ENCODE results near the gene NDST1. TPM values are rescaled to one million over a fixed set of nuclear protein-coding genes. Genes with fewer than 3 reads are reported as not detected.

The NDST1 gene
- total RNA-seq, 1 donor from 2014 or later: 57.9 TPM

- peak; percentile 61 for DNase-seq
- intact Hi-C loops (cut with micrococcal nuclease): no loop called here
Measured at GRCh38 chr5:150487199-150488061, 20.5 kb upstream of the NDST1 start.

GRCh38 chr5:150488519-150489359 is 19.2 kb upstream of the NDST1 start:
- intact Hi-C loops (cut with micrococcal nuclease): no loop called here
- DNase-seq: peak; percentile 86
- ATAC-seq: peak; percentile 74

More at GRCh38 chr5:150487199-150488061, 20.5 kb upstream of the NDST1 start:
- ATAC-seq: peak; percentile 48

DNA sequence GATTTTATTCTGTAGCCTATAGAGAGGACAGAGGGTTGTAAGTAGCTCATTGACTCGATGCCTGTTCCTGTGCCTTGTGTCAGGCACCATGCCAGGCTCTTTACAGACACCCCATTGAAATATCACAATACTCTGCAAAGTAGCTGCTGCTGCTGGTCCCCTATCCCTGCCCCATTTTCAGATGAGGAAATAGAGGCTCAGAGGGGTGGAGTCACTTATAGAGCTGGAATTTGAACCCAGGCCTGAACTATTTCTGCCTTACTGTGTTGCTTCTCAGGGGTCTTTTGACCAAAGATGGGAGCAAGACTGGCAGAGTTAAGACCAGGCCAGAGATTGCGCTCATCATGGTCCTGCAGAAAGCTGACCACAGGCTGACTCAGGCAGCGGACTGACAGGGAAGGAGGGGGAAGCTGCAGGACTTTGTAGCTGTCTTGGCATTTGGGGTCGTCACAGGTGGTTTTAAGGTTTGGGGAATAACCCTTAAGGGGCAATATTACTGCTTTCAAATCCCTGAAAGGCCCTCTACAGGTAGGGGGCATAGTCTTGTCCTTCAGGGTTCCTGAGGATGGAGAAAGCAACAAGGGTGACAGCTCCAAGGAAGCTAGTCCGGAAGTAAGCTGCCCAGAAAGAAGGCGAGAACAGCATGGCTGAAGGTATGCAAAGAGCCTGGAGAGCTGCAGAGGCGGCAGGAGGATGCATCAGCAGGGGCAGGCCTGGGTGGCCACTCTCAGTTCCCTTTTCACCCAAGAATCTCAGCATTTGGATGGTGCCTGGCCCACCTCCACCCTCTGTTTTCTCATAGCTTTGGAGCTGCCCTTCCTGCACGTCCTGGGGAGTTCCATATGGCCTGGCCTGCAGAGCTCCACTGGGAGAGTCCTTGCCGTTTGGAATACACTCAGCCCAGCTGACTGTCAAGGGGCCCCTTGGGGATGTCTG is 18.3 kb upstream of the NDST1 start:
- DNase-seq (no peak), ATAC-seq (peak; percentile 6)
- intact Hi-C loops (cut with micrococcal nuclease): no loop called here

DNA sequence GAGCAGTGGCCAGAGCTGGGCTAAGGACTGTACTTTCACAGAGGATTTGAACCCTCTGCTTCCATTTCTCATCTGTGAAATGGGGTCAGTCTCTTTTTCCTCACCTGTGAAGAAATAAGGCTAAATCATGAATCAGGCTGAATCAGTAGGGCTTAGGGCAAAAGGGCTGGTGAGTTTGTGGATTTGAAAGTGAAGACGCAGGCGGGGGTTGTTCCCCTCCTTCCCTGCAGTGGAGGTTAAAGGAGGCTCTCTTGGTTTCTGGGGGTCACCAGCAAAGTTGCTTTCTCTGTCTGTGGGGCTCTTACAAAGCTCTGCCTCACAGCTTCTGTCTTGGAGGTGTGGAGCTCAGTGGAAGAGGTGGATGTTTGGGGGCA is 17.6 kb upstream of the NDST1 start:
- intact Hi-C loops (cut with micrococcal nuclease): no loop called here
- ATAC-seq (no peak), DNase-seq (no peak)

- no peak for ATAC-seq
- intact Hi-C loops (cut with micrococcal nuclease): no loop called here
- DNase-seq: no peak
Measured at GRCh38 chr5:150490754-150491153, 17.2 kb upstream of the NDST1 start.

DNA sequence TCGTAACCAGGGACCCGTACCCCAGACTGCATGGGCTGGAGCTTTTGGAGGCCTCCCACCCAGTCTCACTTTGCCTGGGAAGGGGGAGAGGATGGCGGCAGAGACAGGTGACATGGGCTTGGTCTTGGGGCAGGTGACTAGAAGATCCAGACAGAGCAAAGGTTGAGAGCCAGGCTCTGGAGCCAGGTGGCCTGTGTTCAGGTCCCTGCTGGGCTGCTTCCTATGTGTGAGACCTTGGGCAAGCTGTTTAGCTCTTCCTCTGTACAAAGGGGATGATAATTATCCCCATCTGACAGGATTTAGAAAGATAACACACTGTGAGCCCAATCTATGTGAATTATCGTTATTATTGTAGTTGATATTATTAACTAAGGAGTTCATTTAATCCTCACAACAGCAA is 16.1 kb upstream of the NDST1 start:
- no peak for ATAC-seq
- no peak for DNase-seq
- intact Hi-C loops (cut with micrococcal nuclease): no loop called here

- ATAC-seq: no peak
- no peak for DNase-seq
- intact Hi-C loops (cut with micrococcal nuclease): no loop called here
Measured at GRCh38 chr5:150492621-150493020, 15.3 kb upstream of the NDST1 start.

DNA sequence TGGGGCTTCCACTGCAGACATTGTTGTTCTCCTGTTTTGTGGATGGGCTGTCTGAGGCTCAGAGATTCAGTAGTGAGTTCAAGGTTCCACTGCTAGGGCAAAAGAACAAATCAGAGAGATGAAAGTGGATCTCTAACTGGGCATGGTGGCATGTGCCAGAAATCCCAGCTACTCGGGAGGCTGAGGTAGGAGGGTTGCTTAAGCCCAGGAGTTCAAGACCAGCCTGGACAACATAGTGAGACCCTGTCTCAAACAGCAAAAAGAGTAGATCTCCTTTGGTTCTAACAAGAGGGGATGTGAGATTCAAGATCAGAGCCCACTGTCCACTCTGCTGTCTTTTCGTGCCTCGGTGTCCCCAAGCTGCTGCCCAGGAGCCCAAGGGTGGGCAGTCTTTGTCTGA is 11.8 kb upstream of the NDST1 start:
- DNase-seq (no peak), ATAC-seq (no peak)
- intact Hi-C loops (cut with micrococcal nuclease): no loop called here

- ATAC-seq: no peak
- intact Hi-C loops (cut with micrococcal nuclease): no loop called here
- DNase-seq: no peak
Measured at GRCh38 chr5:150496534-150496933, 11.4 kb upstream of the NDST1 start.

GRCh38 chr5:150497274-150497988 is 10.5 kb upstream of the NDST1 start:
- intact Hi-C loops (cut with micrococcal nuclease): no loop called here
- ATAC-seq (peak; percentile 55), DNase-seq (peak; percentile 67)

DNA sequence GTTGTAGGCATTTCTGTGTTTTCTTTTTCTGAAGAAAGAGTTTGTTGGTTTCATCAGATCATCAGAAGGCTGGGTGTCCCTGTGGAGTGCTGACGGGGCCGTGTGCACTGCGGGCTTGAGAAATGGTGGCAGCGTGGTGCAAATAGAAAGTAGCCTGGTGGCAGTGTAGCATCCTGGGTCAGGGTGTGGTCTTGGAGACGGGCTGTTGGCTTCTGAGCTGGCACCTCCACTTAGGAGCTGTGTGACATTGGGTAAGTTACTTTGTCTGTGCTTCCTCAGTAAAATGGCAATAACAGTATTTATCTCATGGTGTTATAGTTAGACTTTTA is 10.0 kb upstream of the NDST1 start:
- DNase-seq (no peak), ATAC-seq (no peak)
- intact Hi-C loops (cut with micrococcal nuclease): no loop called here

DNA sequence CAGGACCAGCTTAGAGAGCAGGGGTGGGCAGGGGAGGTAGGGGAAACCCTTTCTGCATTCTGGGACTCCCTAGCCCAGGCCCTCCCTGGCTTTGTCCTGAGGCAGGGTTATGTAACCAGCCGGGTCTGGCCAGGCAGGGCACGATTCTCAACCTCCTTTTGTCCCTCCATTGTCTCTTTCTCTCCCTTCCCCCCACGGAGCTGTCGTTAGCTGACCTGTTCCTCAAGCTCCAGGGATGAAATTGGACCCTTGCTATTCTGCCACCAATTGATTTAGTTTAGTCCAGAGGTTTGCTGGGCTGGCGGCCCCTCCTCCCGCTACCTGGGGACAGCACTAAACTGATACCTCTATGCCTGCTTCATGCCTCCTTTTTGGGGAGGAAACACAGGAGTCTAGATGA is 9.4 kb upstream of the NDST1 start:
- intact Hi-C loops (cut with micrococcal nuclease): no loop called here
- no peak for DNase-seq
- ATAC-seq: peak; percentile 17

DNA sequence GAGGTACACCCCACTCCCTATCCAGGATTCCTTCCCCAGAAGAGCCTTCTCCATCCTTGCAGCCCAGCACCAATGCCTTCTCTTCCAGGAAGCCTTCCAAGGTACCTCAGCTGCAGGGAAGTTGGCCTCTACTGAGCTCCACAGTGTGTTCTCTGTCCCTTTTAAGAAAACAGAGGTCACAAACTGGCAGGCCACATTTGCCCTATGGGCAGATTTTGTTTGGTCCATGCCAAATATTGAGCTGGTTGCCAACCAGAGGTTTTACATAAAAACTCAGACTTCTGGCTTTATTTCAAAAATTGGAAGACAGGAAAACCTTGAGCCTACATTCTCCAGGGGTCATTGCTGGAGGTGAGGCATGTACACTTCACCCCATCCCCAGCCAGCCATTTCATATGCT is 9.0 kb upstream of the NDST1 start:
- ATAC-seq (no peak), DNase-seq (no peak)
- intact Hi-C loops (cut with micrococcal nuclease): no loop called here

- intact Hi-C loops (cut with micrococcal nuclease): no loop called here
- ATAC-seq (no peak), DNase-seq (no peak)
Measured at GRCh38 chr5:150499437-150499956, 8.4 kb upstream of the NDST1 start.

GRCh38 chr5:150500328-150500841 is 7.5 kb upstream of the NDST1 start:
- peak; percentile 71 for ATAC-seq
- DNase-seq: peak; percentile 84
- intact Hi-C loops (cut with micrococcal nuclease): no loop called here

DNA sequence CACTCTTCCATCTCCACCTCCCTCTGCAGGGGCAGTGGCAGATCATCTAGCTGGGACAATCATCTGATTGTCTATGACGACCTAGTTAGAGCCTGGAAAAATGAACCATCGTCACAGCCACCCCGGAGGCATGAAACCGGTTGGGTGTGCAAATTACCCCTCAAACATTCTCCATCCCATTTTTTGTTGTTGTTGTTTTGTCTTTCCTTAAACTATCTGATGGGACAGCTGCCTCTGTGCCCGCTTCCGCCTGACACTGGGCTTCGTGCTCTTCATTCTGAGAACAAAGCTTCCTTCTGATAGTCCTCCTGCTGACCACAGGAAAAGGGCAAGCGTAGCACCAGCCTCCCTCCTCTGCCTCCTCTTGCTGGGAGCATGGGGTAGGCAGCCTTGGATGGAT is 7.0 kb upstream of the NDST1 start:
- intact Hi-C loops (cut with micrococcal nuclease): no loop called here
- ATAC-seq (no peak), DNase-seq (no peak)

GRCh38 chr5:150502106-150502505 is 5.8 kb upstream of the NDST1 start:
- intact Hi-C loops (cut with micrococcal nuclease): no loop called here
- DNase-seq (no peak), ATAC-seq (no peak)

DNA sequence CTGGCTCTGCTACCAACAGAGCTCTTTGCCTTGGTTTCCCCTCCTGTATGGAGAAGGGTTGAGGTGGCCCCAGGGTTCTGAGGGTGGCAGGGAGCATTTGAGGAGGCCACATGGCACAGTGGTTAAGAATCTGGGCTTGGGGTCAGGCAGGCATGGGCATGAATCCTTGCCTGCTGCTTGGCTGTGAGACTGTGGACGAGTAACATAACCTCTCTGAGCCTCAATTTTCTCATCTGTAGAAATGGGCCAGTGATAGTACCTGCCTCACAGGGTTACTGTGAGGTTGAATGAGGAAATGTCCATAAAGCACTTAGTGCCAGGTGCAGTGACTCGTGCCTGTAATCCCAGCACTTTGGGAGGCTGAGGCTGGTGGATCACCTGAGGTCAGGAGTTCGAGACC is 5.1 kb upstream of the NDST1 start:
- ATAC-seq (no peak), DNase-seq (no peak)
- intact Hi-C loops (cut with micrococcal nuclease): no loop called here

DNA sequence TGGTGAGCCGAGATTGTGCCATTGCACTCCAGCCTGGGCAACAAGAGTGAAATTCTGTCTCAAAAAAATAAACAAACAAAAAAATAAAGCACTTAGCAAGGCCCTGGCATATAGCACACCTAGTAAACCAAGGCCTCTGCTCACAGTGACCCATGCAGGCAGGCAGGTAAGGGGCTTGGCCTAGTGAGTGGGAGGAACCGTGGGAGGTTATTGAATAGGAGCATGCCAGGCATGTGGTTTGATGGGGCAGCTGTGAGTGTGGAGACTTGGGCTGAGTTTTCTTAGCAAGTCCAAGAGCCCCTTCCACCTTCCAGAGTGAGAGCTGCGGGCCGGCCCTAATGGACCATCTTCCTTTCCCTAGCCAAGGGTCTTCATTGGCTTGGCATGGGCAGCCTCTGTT is 4.5 kb upstream of the NDST1 start:
- intact Hi-C loops (cut with micrococcal nuclease): no loop called here
- no peak for DNase-seq
- no peak for ATAC-seq
